Measurements from ENCODE around the gene SP100. TPM values are rescaled to one million over a fixed set of nuclear protein-coding genes. Genes with fewer than 3 reads are reported as not detected.

Gene SP100
- total and polyA plus RNA-seq, 2 of the 4 experiments (the other 2 are of a cell fraction): 50.6 to 69.0 TPM

GRCh38 chr2:230453006-230453405, 37.0 kb downstream of the SP100 start:
- intact Hi-C loops (cut with micrococcal nuclease): loop anchor here (10.0 kb wide), 1 partner anchor 218 kb away; no protein-coding TSS in a partner anchor
- no TSS peak for BruUV-seq (replicated peaks)
- in situ Hi-C loops (cut with MboI; ENCODE audit: low sequenced_read_pairs): no loop called here

More at GRCh38 chr2:230453006-230453405, 37.0 kb downstream of the SP100 start:
- Histone ChIP-seq H3K14ac (replicated peaks; ENCODE audit: low read depth, low read length) (no peak overlapping the region), H2BK120ac (ENCODE audit: low read depth, low read length) (no peak overlapping the region), H3K27me3 (ENCODE audit: control insufficient read depth, insufficient read depth, low read length) (no peaks in the 10 kb centered on the region), H3K56ac (ENCODE audit: extremely low read depth, insufficient read depth, low read length) (no peak overlapping the region), H2BK20ac (ENCODE audit: low read depth, low read length) (no peak overlapping the region), H2BK5ac (ENCODE audit: low read depth, low read length, poor library complexity, severe bottlenecking) (no peak overlapping the region), H3K79me1 (ENCODE audit: low read depth in 1 of 2, low read length in 2 of 2) (peaks cover 9 to 13% of the 10 kb centered on the region in 2 experiments; a peak in 3 of 4 replicates), H2AFZ (replicated peaks; ENCODE audit: low read length, poor library complexity) (no peak overlapping the region), H3K4me3 (ENCODE audit: insufficient read depth, low read depth, low read length) (no peak overlapping the region), H4K20me1 (ENCODE audit: insufficient read depth, low read length) (no peaks in the 10 kb centered on the region), H3K9ac (ENCODE audit: low read depth, low read length) (no peak overlapping the region), H3K9me3 (ENCODE audit: control insufficient read depth, insufficient read depth, low read length) (peaks cover 2% of the 10 kb centered on the region; the same call in 1 of the 2 replicates), H3K9me1 (ENCODE audit: insufficient read depth, low read length) (peaks cover 8% of the 10 kb centered on the region; the same call in 1 of the 2 replicates), H3K23ac (ENCODE audit: low read depth, low read length) (no peak overlapping the region), H4K91ac (ENCODE audit: insufficient read depth, low read depth, low read length) (no peak overlapping the region), H3K36me3 (ENCODE audit: control insufficient read depth, insufficient read depth, low read length) (peaks cover 15% of the 10 kb centered on the region), H3K4me2 (ENCODE audit: low read depth, low read length) (no peak overlapping the region), H3K4ac (ENCODE audit: low read depth, low read length) (no peak overlapping the region), H4K5ac (ENCODE audit: low read depth, low read length) (no peak overlapping the region), H3K4me1 (ENCODE audit: control insufficient read depth, insufficient read depth, low read length) (no peaks in the 10 kb centered on the region), H2AK9ac (replicated peaks; ENCODE audit: low read depth, low read length, poor library complexity) (no peak overlapping the region), H2AK5ac (ENCODE audit: low read depth, low read length) (no peak overlapping the region), H2BK15ac (ENCODE audit: low read depth, low read length) (no peak overlapping the region), H3K27ac (ENCODE audit: insufficient read depth, low read length) (no peak overlapping the region), H3K18ac (ENCODE audit: low read depth, low read length) (no peak overlapping the region), H4K8ac (ENCODE audit: low read depth in 2 of 2, low read length in 2 of 2) (no peak overlapping the region)
- DNase-seq: no peak
- no CpG with 5 or more reads among the region's 2 CpGs for WGBS, 2 experiments (ENCODE audit: extremely low coverage in 2 of 2, insufficient read length in 1 of 2)
- ChIA-PET POLR2A (ENCODE audit: unreplicated experiment) (no interaction called here), CTCF (no interaction called here)
- TF ChIP-seq SMC3 (IDR thresholded peaks at IDR 0.05; ENCODE audit: low read depth, low read length) (no peak), RFX5 (IDR thresholded peaks at IDR 0.05; ENCODE audit: low read depth, low read length) (no peak), NFE2L2 (IDR thresholded peaks at IDR 0.05; ENCODE audit: low read depth, low read length) (no peak), CTCF (conservative IDR thresholded peaks at IDR 0.05; ENCODE audit: low read depth, low read length) (no peak), FOS (IDR thresholded peaks at IDR 0.05; ENCODE audit: low read depth, low read length) (no peak), RCOR1 (IDR thresholded peaks at IDR 0.05; ENCODE audit: insufficient replicate concordance, low read length) (no peak), RAD21 (IDR thresholded peaks at IDR 0.05; ENCODE audit: low read length) (no peak), USF2 (IDR thresholded peaks at IDR 0.05; ENCODE audit: low read depth, low read length) (no peak), MAZ (IDR thresholded peaks at IDR 0.05; ENCODE audit: borderline replicate concordance, low read depth, low read length) (no peak), CHD1 (IDR thresholded peaks at IDR 0.05; ENCODE audit: low read depth, low read length) (no peak), MAFK (IDR thresholded peaks at IDR 0.05; ENCODE audit: low read depth, low read length) (no peak), CEBPB (IDR thresholded peaks at IDR 0.05; ENCODE audit: low read depth, low read length) (no peak), ELK1 (IDR thresholded peaks at IDR 0.05; ENCODE audit: borderline replicate concordance, low read depth, low read length) (no peak), BHLHE40 (IDR thresholded peaks at IDR 0.05; ENCODE audit: low read depth, low read length) (no peak), MXI1 (IDR thresholded peaks at IDR 0.05; ENCODE audit: borderline replicate concordance, low read depth, low read length) (no peak), POLR2A (IDR thresholded peaks at IDR 0.05; ENCODE audit: low read depth, low read length) (no peak)
- dilution Hi-C loops (cut with HindIII; ENCODE audit: low sequenced_read_pairs, unreplicated experiment): no loop called here
- no peak for ATAC-seq (ENCODE audit: low read depth)
